Esophagus squamous epithelium (tissue), 5 donors: ENCODE data around the gene KCNQ1. TPM values are rescaled to one million over a fixed set of nuclear protein-coding genes. Genes with fewer than 3 reads are reported as not detected.

Source experiments
- DNase-seq: peaks from one replicate; lab custom pipeline; 2025; lab: John Stamatoyannopoulos, UW
- H3K27ac ChIP-seq, 4 donors: fragments of 200-600 bp; sonication (generic); one replicate each; pipeline ENCODE4 v1.5.1; 2016 to 2019; ENCODE audit warnings: mild to moderate bottlenecking in 1 of 4
- H3K27me3 ChIP-seq, 4 donors: fragments of 200-600 bp; sonication (generic); 1 replicate in 3 of 4; 2 replicates in 1 of 4; pipeline versions ENCODE4 v1.5.1 to v1.6.0; 2017 to 2021; ENCODE audit warnings: antibody characterized with exemption in 1 of 4
- H3K36me3 ChIP-seq, 3 donors: fragments of 200-600 bp; sonication (generic); one replicate each; pipeline ENCODE4 v1.5.1; 2016 to 2019
- H3K4me1 ChIP-seq, 3 donors: fragments of 200-600 bp; sonication (generic); one replicate each; pipeline ENCODE4 v1.5.1; 2017 to 2019
- H3K4me3 ChIP-seq, 4 donors: fragments of 200-600 bp; sonication (generic); 1 replicate in 3 of 4; 2 replicates in 1 of 4; pipeline ENCODE4 v1.5.1; 2016 to 2019; ENCODE audit warnings: mild to moderate bottlenecking in 2 of 4, moderate library complexity in 1 of 4
- H3K9me3 ChIP-seq, 3 donors: fragments of 200-600 bp; sonication (generic); one replicate each; pipeline ENCODE4 v1.5.1; 2016 to 2019
- CTCF ChIP-seq, 6 experiments: fragments of 450-650 bp in 4 of 6; fragments of 200-600 bp in 2 of 6; sonication (generic) in 2 of 6; IDR thresholded peaks; one replicate each; pipeline ENCODE4 v1.5.1; 2016 to 2019; ENCODE audit warnings: antibody characterized with exemption in 6 of 6, mild to moderate bottlenecking in 4 of 6, moderate library complexity in 4 of 6
- POLR2A ChIP-seq, 4 donors: fragments of 450-650 bp; IDR thresholded peaks; one replicate each; pipeline ENCODE4 v1.6.1; 2017; ENCODE audit warnings: antibody characterized with exemption in 4 of 4, mild to moderate bottlenecking in 4 of 4, moderate library complexity in 3 of 4
- WGBS, 2 donors: methylation state at CpG; one replicate each; pipeline ENCODE4 v1.1.5; 2018; 5-methylcytosine and 5-hydroxymethylcytosine counted together
- intact Hi-C: fragments of 100-400 bp; cut with DNase I; formaldehyde crosslinking; loops from one replicate; pipeline ENCODE4 v1.15.0; 2022
- total RNA-seq, 4 donors: library from RNA; depleted of rRNA; stranded (reverse); fragments of >200 nt; gene quantifications; one replicate each; pipeline ENCODE4 v1.1.0, GENCODE V29; 2016
- donor health status: DM: yes; HTN: yes; CAD: no.

Gene KCNQ1
- total RNA-seq, 4 donors from 2014 or later = 0.61 to 3.1 (median 0.72) TPM

GRCh38 chr11:2748061-2748813, 303.4 kb downstream of the KCNQ1 start:
- no peaks in the 10 kb centered on the region for H3K27me3 ChIP-seq
- no peak for TF ChIP-seq CTCF (IDR thresholded peaks at IDR 0.05)
- intact Hi-C loops = no loop called here
- H3K27ac ChIP-seq = no peak overlapping the region
- no peaks in the 10 kb centered on the region for H3K36me3 ChIP-seq
- no peak overlapping the region for H3K4me3 ChIP-seq
- H3K4me1 ChIP-seq = no peaks in the 10 kb centered on the region
- 60% methylated on average over 1 of the region's 11 CpGs; no CpG with 5 or more reads in 1 of the 2 donors for WGBS, 2 donors
- DNase-seq = no peak
- H3K9me3 ChIP-seq = no peaks in the 10 kb centered on the region

DNA sequence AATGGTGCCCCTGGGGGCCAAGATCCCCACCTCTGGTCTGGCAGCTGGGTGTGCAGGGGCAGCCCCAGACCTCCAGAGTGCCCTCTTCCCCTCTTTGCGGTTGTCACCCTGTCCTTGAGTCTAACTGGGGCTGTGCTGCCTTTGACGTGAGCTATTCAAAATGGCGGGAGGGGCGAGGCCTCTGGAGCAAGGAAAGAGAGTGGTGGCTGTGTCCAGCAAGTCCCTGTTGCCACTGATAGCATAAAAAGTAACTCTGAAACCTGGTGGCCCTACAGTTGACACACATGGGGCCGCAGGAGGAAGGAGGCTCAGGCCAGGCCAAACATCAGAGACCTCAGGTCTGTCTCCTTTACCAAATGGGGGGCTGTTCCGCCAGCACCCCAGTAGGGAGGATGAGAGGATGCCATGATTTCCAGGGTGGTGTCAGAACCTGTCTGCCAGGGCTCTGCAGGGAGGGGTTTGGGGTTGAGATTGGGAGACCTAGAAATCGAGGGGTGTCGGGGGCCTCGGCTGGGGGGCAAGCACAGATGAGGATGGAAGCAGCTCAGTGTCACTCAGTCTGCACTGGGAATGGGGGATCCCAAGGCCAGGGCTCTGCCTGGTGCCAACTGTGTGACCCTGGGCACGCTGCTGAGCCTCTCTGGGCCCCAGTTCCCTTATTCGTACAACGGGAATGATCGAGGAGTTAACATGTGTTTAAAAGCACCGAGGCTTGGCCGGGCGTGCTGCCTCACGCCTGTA, 304.2 kb downstream of the KCNQ1 start:
- Histone ChIP-seq H3K27ac (no peak overlapping the region), H3K27me3 (no peaks in the 10 kb centered on the region), H3K4me3 (no peak overlapping the region), H3K4me1 (no peaks in the 10 kb centered on the region), H3K36me3 (no peaks in the 10 kb centered on the region), H3K9me3 (no peaks in the 10 kb centered on the region)
- TF ChIP-seq POLR2A (IDR thresholded peaks at IDR 0.05) (no peak), CTCF (IDR thresholded peaks at IDR 0.05) (no peak)
- intact Hi-C loops = no loop called here
- DNase-seq = no peak
- WGBS, 2 donors = 80 to 100% methylated on average over 1 to 8 of the region's 17 CpGs

- no peaks in the 10 kb centered on the region for H3K27me3 ChIP-seq
- no peak for DNase-seq
- TF ChIP-seq CTCF (IDR thresholded peaks at IDR 0.05) = no peak
- no peak for TF ChIP-seq POLR2A (IDR thresholded peaks at IDR 0.05)
- no peaks in the 10 kb centered on the region for H3K36me3 ChIP-seq
- WGBS, 2 donors = 81 to 89% methylated on average over 6 to 9 of the region's 9 CpGs
- H3K27ac ChIP-seq = no peak overlapping the region
- no peak overlapping the region for H3K4me3 ChIP-seq
- no peaks in the 10 kb centered on the region for H3K9me3 ChIP-seq
- no peaks in the 10 kb centered on the region for H3K4me1 ChIP-seq
- intact Hi-C loops = no loop called here
Observed at GRCh38 chr11:2750101-2750681, 305.4 kb downstream of the KCNQ1 start.

GRCh38 chr11:2750682-2751522, 306.1 kb downstream of the KCNQ1 start:
- intact Hi-C loops = no loop called here
- Histone ChIP-seq H3K4me1 (no peaks in the 10 kb centered on the region), H3K27me3 (no peaks in the 10 kb centered on the region), H3K9me3 (no peaks in the 10 kb centered on the region), H3K4me3 (no peak overlapping the region), H3K27ac (no peak overlapping the region), H3K36me3 (no peaks in the 10 kb centered on the region)
- WGBS, 2 donors = 51 to 57% methylated on average over 11 to 13 of the region's 24 CpGs
- no peak for TF ChIP-seq CTCF (IDR thresholded peaks at IDR 0.05)
- DNase-seq = no peak
